Measurements from ENCODE around the gene ATP10A.
"Not testable (repeated sequence)": the region's sequence is repeated elsewhere in the genome, so short reads cannot be mapped to it uniquely, and the experiment has no call there.

ATP10A gene

DNA sequence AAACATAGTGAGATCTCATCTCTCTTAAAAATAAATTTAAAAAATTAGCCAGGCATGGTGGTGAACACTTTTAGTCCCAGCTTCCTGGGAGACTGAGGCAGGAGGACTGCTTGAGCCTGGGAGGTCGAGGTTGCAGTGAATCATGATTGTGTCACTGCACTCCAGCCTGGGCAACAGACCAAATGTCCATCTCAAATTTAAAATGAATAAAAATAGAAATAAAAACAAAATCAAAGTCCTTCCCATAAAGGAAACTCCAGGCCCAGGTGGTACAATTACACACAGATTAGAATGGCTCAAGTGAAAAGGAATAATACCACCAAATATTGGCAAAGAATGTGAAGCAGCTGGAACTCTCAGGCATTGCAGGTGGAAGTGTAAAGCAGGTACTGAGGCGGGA is 19.3 kb upstream of the ATP10A start:
- DNase-seq (ENCODE audit: low spot score), result no peak

GRCh38 chr15:25880877-25881276 is 17.8 kb upstream of the ATP10A start:
- DNase-seq (ENCODE audit: low spot score), result not testable (repeated sequence)

DNA sequence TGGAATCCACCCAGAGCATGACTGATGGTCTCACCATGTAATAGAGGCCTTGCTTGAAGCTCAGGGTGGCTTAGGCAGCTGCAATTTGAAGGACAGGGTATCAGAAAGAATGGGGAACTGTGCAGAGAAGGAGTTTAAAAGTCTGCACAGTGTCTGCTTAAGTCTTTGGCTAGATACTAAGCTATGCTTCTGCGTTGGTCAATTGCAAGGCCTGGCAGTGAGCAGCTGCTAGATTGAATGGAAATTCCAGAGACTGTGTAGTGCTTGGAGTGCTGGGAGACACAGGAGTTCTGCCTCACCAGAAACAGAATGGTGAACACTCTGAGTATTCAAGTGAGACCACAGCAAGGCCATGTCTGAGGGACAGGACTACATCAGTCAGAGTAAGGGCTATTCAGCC is 17.3 kb upstream of the ATP10A start:
- no peak for DNase-seq (ENCODE audit: low spot score)

GRCh38 chr15:25879438-25879837 is 16.3 kb upstream of the ATP10A start:
- no peak for DNase-seq (ENCODE audit: low spot score)

DNA sequence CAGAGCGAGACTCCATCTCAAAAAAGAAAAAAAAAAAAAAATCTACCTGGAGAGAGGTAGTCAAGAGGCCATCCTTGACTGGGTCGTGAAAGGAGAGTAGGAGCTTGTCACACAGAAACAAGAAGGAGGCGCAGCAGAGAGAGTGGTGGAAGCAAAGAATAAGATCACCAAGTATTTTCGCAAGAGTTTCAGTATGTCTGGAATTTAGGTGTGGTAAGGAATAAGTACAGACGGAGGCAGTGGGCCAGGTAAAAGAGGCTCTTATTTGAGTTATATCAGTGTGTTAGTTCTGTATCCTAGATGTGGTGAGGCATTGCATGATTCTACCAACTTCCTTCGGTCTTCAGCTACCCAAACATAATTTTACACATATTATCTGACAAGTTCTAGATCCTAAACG is 14.6 kb upstream of the ATP10A start:
- no peak for DNase-seq (ENCODE audit: low spot score)

DNA sequence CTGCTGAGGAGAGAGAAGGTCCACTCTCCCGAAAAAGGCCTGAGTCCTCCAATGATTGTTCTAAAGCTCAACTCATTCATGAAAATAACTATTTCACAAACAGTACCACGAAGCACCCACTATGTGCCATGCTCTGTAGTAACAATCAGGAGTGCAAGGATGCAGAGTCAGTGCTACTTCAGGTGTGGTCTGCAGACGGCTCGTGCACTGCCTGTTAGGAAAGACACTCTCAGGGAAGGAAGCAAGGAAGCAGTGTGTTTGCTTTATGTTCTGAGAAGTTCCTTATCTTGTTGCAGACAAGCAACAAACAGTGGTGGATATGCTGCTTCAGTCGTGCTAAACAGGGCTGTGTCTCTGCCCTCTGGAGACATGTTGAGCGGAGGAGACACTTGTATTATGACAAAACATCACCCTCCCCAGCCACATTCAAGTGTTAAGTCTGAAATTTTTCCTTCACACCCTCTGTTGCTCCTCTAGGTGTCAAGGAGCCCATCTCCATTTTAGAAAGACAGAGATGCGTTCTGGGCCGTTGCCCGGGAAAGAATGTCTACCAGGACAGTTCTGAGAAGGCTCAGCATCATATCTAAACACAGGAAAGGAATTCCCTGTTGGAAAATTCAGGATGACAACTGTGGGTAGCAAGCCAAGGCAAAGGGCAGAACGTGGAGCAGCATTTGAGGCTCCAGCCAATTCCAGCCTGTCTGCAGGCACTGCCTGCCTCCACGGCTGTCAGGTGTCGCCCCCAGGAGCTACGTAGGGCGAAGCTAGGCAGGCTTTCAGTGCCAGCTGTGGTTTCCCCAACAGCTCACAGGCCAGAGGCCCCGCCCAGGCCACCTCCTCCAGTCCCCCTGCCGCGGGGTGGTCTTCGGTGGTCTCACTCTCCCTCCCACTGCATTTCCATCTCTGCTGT is 13.4 kb upstream of the ATP10A start:
- DNase-seq (ENCODE audit: low spot score), result no peak

GRCh38 chr15:25875566-25875965 is 12.4 kb upstream of the ATP10A start:
- no peak for DNase-seq (ENCODE audit: low spot score)

GRCh38 chr15:25874379-25874778 is 11.3 kb upstream of the ATP10A start:
- no peak for DNase-seq (ENCODE audit: low spot score)

GRCh38 chr15:25871403-25871802 is 8.3 kb upstream of the ATP10A start:
- DNase-seq (ENCODE audit: low spot score), result no peak

GRCh38 chr15:25870938-25871337 is 7.8 kb upstream of the ATP10A start:
- DNase-seq (ENCODE audit: low spot score), result no peak

GRCh38 chr15:25869701-25870100 is 6.6 kb upstream of the ATP10A start:
- DNase-seq (ENCODE audit: low spot score), result no peak

- no peak for DNase-seq (ENCODE audit: low spot score)
Observed at GRCh38 chr15:25866874-25867273, 3.7 kb upstream of the ATP10A start.

DNA sequence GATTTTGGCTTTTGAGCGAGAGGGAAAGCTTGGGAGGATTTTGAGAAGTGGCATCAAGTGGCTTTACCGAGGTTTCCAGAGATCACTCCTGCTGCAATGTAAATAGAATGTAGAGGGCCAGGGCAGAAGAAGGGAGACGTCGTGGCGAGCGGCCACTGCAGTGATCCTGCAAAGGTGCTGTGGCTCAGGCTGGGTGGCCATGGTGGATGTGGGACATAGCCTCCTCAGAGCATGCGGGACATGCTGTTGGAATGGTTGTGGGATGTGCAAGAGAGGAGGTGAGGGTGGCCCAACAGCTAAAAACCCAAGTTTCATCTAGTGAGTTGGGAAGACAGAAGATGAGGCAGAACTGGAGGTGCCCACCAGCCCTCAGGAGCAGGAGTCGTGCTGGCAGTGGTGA is 3.1 kb upstream of the ATP10A start:
- DNase-seq (ENCODE audit: low spot score), result no peak

DNA sequence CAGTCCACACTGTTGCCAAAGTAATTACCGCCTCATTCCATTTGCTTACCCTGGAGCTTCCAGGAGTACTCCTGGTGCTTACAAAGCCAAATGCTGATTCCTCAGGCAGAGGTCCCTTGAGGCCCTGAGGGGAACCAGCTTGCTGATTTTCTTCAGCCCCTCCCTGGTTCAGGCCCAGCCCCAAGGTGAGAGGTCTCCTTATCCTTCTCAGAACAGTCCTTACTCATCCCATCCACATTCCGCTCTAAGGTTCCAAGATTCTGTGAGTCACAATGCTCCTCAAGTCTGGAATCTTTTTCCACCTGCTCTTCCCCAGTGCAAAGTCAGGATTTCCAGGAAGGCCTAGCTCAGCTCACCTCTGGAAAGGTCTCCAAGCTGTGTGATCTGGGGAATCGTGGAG is 1.8 kb upstream of the ATP10A start:
- DNase-seq (ENCODE audit: low spot score), result no peak

GRCh38 chr15:25863968-25864580 is 947 bp upstream of the ATP10A start:
- no peak for DNase-seq (ENCODE audit: low spot score)

GRCh38 chr15:25862472-25863110 is 536 bp downstream of the ATP10A start:
- no peak for DNase-seq (ENCODE audit: low spot score)

- no peak for DNase-seq (ENCODE audit: low spot score)
Observed at GRCh38 chr15:25862071-25862471, 1.1 kb downstream of the ATP10A start.

GRCh38 chr15:25860885-25861866 is 2.0 kb downstream of the ATP10A start:
- DNase-seq (ENCODE audit: low spot score), result no peak

GRCh38 chr15:25859838-25860645 is 3.1 kb downstream of the ATP10A start:
- DNase-seq (ENCODE audit: low spot score), result no peak

- no peak for DNase-seq (ENCODE audit: low spot score)
Observed at GRCh38 chr15:25858952-25859760, 4.0 kb downstream of the ATP10A start.

Measured in kidney capillary endothelial cell (primary cell).